GM08714 (cell line): Measurements from ENCODE around the gene NUP210L.

ENCODE experiments used
- H3K4me3 ChIP-seq: fragments of 200-500 bp; sonication (Bioruptor generic); 2 replicates; pipeline ENCODE4 v1.5.1; 2014; ENCODE audit warnings: mild to moderate bottlenecking, low read length, inconsistent platforms
- ZNF274 ChIP-seq: IDR thresholded peaks from 2 replicates; pipeline ENCODE4 v1.6.1; 2012; ENCODE audit warnings: mild to moderate bottlenecking, low read depth, low read length

The NUP210L gene

DNA sequence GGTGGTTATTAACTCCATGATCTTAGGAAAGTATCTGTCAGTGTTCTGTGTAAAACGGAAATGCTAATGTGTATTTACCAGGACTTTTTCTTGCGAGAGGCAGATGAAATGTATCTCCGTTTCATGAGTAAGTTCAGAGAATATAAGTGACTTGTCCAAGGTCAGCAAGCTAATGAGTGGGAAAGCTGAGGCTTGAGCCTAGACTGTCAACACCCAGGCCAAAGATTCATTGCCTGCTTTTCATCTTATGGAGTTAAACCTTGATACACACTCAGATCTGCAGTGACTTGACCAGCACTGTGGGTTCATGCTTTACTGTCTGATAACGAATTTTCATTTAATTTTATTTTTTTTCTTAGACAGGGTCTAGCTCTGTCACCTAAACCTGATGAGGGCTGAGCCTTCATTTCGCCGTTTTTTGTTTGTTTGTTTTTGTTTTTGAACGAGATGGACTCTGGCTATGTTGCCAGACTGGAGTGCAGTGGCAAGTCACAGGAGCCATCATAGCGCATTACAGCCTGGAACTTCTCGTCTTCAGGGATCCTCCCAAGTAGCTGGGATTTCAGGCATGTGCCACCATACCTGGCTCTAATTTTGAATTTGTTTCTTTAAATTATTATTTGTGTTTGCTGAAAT lies 176.5 kb downstream of the NUP210L start:
- peak overlapping the region; percentile 83 for H3K4me3 ChIP-seq
- no peak for TF ChIP-seq ZNF274

DNA sequence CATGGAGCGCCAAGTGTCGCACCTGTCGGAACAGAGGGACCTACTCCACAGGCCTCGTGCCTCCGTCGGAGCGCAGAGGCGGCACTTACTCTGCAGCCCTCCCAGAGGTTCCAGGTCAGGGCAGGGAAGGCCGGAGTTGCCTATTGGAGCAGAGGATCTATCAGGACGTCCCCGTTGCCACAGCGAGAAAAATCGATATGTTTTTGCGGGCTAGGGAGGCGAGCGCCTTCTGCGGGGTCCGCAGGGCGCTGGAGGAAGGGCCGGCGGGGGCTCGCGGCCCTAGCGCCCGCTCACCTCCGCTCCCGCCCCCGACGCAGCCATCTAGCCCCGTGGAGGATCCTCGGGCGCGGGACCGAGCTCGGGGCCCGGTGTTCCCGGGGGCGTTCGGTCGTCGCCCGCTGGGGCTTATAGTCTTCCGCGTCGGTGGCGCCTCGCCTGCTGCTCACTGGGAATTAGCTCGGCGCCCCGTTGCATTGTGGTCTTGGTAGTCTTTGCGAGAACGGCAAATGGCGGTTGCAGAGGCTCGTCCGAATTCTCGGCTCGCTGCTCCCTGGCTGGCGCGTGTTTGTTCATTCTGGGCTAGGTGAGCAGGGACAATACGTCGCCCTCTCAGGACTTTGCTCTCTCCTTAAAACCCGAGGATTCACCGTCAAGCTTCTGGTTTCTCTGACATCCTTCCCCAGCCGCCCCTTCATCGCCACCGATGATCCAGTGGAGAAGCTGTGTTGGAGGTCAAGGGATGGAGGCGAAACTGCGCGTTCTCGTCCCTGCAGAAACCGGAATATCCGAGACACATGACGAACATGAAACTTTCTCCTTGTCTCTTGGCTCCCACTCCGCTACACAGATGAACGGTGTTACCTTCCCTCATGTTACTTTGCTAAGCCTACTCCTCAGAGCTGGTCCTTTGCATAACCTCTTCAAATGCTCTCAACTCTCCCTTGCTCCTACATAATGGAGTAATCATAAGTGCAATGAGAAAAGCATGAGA lies 177.3 kb downstream of the NUP210L start, which contains the start of gene JTB:
TSS of gene JTB (minus strand) at position 425 of the 991 bp plus-strand sequence. CDS start at position 3, 422 bp downstream.
- TF ChIP-seq ZNF274: no peak
- peak within 1 kb of the TSS; percentile 83 for H3K4me3 ChIP-seq

DNA sequence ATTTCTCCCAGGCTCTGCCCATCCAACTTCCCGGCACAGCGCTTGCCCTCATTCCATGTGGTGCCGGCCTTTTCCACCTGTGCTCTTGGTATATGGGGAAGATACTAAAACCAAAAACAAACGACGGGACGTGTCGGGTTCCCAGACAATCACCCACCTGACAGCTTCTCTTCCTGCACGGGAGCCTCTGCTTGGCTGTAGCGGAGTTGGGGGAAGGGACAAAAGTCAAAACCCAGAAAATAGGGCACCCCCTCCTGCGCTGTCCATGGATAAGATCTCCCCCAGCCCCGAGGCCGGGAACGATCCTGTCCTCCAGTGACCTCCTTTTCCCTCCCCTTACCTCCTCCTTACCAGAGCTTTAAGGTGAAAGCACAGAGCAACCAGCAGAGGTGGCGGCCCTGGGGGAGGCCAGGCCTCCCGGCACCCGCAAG lies 178.0 kb downstream of the NUP210L start:
- no peak for TF ChIP-seq ZNF274

DNA sequence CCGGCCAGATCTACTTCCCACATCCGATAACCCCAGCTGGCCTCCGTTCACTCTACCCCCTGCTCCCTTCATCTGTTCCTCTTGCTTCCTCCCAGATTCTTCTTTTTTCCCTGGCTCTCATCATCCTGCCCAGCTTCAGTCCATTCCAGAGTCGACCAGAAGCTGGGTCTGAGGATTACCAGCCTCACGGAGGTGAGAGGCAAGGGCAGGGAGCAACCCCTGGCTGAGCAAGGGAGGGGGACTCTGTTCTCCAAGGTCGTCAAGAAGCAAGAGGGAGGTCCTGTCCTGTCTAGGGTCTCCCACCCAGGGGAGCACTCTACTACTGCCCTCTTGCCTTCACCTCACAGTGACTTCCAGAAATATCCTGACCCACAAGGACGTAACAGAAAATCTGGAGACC lies 181.3 kb downstream of the NUP210L start:
- H3K4me3 ChIP-seq: no peak overlapping the region
- TF ChIP-seq ZNF274: no peak

More for the DNA sequence above, 178.0 kb downstream of the NUP210L start:
- H3K4me3 ChIP-seq: peak overlapping the region; percentile 83

DNA sequence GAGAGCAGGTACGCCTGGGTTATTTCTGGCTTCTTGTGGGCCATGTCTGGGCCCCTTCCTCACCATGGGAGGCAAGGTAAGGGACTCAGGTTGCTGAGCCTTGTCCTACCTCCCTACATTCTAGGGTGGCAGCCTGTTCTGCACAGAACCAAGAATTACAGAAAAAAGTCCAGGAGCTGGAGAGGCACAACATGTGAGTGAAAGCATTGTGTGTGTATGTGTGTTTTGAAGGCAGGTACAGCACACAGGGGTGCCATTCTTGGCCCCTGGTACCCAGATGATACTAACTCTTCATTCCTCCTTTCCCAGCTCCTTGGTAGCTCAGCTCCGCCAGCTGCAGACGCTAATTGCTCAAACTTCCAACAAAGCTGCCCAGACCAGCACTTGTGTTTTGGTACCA lies 181.8 kb downstream of the NUP210L start:
- H3K4me3 ChIP-seq: no peak overlapping the region
- TF ChIP-seq ZNF274: no peak

DNA sequence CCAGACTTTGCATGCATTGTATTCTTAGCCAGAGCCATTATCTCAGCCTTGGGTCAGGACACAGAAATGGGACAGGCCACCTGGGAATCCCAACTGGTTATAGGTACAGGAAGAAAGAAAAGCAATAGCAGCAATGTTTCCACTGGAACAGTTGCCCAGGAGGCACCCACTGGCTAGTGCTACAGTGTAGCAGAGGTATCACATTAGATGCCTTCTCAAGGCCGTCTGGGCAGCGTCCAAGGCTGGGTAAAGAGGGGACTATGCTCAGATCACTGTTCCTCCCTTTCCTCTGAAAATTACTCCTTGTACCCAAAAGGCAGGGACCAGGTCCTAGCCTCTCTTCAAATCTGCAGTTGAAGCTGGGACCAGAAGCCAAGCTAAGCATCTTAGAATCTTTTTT lies 184.5 kb downstream of the NUP210L start:
- H3K4me3 ChIP-seq: no peak overlapping the region
- no peak for TF ChIP-seq ZNF274

DNA sequence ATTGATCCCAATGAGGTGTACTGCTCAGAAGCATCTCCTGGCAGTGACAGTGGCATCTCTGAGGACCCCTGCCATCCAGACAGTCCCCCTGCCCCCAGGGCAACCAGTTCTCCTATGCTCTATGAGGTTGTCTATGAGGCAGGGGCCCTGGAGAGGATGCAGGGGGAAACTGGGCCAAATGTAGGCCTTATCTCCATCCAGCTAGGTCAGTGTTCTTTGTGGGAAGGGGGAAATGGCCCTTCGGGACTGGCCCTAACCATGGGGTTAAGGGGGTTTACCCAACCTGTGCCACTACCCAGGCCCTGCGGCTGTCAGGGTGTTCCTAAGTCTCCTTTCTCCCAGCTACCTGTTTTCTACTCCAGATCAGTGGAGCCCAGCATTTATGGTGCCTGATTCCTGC lies 185.9 kb downstream of the NUP210L start:
- peak overlapping the region; percentile 70; the same call in 1 of the 2 replicates for H3K4me3 ChIP-seq
- TF ChIP-seq ZNF274: no peak

DNA sequence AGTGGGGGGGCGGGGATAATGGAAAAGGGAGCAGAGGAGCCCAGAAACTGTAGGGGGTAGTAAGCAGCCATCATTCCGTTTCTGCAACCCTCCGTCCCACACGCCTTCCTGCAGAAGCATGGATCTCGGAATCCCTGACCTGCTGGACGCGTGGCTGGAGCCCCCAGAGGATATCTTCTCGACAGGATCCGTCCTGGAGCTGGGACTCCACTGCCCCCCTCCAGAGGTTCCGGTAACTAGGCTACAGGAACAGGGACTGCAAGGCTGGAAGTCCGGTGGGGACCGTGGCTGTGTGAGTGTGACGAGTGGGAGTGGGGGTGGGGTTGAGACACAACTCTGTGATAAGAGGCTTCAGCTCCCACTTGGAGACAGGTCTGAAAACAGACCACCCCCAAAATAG lies 186.5 kb downstream of the NUP210L start:
- TF ChIP-seq ZNF274: no peak
- peak overlapping the region; percentile 70 for H3K4me3 ChIP-seq

DNA sequence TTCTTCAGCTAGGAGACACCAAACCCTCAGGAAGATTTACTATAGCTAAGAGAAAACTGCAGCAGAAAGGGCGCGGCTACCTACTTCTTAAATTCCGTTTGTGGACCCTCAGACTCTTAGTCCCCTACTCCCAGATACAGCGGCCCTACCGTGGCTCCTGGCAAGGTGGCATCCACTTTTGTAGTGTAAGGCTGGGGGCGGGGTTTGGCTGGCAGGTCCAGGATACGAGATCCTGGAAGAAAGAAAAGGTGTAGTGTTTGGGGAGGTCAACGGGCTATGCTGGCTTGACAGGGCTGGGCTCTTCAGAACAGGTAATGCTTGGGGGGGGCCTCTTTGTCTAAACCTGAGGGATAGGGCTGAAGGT lies 186.9 kb downstream of the NUP210L start:
- TF ChIP-seq ZNF274: no peak
- peak overlapping the region; percentile 70 for H3K4me3 ChIP-seq

DNA sequence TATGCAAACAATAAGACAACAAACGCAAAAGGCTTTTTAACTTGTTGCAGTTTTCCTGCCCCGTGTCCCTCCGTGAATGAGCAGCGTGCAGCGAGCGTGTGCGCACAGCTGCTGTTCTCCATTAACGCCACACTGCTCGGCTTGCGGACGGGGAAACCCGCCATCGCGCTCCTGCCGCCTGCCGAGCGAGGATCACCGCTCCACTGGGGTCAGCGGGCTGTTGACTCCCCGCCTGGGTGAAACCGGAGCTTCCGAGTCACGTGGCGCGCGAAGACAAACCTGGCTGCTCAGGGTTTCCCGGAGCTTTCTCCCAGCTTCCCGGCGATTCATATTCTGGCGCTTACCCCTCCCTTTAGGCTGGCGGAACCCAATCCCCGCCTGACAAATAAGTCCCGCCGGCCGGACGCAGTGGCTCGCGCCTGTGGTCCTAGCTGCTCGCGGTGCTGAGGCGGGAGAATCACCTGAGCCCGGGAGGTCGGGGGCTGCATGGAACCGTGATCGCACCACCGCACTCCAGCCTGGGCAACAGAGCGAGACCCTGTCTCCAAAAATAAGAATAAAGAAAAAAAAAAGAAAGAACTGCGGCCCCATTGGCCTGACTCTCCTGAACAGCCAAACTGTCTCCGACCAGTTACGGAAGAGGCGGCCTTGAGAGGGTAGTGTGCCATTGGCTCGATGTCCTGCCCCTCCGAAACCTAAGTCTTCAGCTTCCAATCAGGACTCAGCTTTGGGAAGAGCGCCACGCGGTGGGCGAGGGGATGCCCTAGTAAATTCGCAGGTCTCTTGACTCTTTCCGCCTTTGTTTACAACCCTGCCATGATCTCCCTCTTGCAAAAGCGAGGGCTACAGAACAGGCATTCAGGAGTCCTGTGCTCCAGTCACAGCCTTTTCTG lies 187.5 kb downstream of the NUP210L start, which contains the start of gene CREB3L4:
TSS of gene CREB3L4 (plus strand) at position 796 of the 893 bp plus-strand sequence. CDS start 624 bp downstream, outside the sequence.
- H3K4me3 ChIP-seq: peak within 1 kb of the TSS; percentile 70
- TF ChIP-seq ZNF274: no peak

DNA sequence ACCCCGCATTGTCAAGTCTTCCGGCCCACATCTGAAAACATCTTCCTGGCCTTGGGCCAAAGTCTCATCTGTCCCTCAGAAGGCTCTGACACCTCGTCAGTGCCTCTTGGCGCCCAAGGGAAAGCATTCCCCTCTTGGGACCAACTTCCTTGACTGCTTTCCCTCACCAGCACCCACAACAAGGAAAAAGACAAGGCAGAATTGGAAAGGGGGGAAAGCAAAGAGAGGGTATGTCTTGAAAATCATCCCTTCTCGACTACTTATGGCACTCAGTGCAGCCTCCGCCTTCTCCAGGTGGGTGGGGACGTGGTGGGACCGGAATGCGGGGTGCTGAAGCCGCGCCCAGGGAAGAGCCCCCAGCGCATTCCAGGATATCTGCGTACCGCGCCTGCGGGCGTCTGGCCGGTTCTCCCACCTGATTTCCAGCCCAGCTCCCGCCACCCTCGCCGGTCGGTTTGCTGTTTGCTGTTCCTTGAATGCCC lies 191.0 kb downstream of the NUP210L start:
- no peak for TF ChIP-seq ZNF274
- H3K4me3 ChIP-seq: peak overlapping the region; percentile 90

DNA sequence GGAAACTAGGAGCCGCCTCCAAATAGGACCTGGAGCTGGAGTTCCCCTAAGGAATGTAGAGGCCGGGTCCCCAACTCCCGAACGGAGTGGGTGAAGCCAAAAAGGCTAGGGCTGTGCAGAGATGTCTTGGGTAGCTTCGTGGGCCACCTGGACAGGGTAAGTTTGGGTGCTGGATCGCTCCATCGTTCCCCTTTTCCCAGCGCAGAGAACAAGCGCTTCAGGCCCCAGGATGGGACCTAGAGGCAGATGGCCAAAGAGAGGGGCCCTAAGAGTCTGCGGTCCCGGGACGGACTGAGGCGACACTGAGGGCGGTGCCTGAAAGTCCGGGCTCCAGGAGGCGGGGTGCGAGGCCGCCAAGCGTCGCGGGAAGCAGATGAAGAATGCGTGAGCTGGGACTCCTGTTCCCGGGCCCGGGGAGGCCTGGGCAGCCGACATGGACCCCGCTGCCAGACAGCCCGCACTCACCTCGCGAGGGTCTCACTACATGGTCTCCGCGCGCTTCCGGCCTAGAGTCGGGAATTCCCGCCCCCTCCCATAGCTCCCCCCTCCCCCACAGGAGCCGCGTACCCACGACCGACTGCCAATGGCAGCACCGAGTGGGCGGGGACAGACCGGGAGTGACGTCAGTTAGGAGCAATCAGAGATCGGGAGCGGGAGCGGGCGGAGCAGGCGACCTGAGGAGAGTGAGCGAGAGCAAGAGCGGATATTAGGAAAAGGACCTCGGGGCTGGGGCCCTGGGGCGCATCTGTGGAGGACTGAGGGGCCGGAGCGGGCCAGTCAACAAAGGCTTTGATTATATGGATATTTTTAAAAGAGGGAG lies 191.6 kb downstream of the NUP210L start, which contains the start of gene SLC39A1:
TSS of gene SLC39A1 (minus strand) at position 508 of the 820 bp plus-strand sequence. CDS start 822 bp downstream, outside the sequence.
- H3K4me3 ChIP-seq: peak within 1 kb of the TSS; percentile 90
- TF ChIP-seq ZNF274: no peak
